Measurements from ENCODE around the gene KCNAB2.

KCNAB2 gene

GRCh38 chr1:6085666-6086065 lies 40.0 kb downstream of the KCNAB2 start:
- no peak for DNase-seq

- DNase-seq, result no peak
Observed at GRCh38 chr1:6086358-6086757, 40.7 kb downstream of the KCNAB2 start.

GRCh38 chr1:6086762-6087376 lies 41.2 kb downstream of the KCNAB2 start:
- no peak for DNase-seq

- DNase-seq, result no peak
Observed at GRCh38 chr1:6087377-6087772, 41.7 kb downstream of the KCNAB2 start.

GRCh38 chr1:6087958-6088357 lies 42.3 kb downstream of the KCNAB2 start:
- no peak for DNase-seq

GRCh38 chr1:6088956-6089355 lies 43.3 kb downstream of the KCNAB2 start:
- no peak for DNase-seq

- DNase-seq, result no peak
Observed at GRCh38 chr1:6090288-6090687, 44.6 kb downstream of the KCNAB2 start.

- no peak for DNase-seq
Observed at GRCh38 chr1:6090996-6091822, 45.5 kb downstream of the KCNAB2 start.

- no peak for DNase-seq
Observed at GRCh38 chr1:6091823-6092109, 46.1 kb downstream of the KCNAB2 start.

GRCh38 chr1:6092211-6092610 lies 46.5 kb downstream of the KCNAB2 start:
- no peak for DNase-seq

- no peak for DNase-seq
Observed at GRCh38 chr1:6093071-6093470, 47.4 kb downstream of the KCNAB2 start.

GRCh38 chr1:6093611-6094010 lies 47.9 kb downstream of the KCNAB2 start:
- DNase-seq, result no peak

- no peak for DNase-seq
Observed at GRCh38 chr1:6094246-6094645, 48.6 kb downstream of the KCNAB2 start.

- no peak for DNase-seq
Observed at GRCh38 chr1:6094801-6095505, 49.3 kb downstream of the KCNAB2 start.

- no peak for DNase-seq
Observed at GRCh38 chr1:6095511-6096242, 50.0 kb downstream of the KCNAB2 start.

- DNase-seq, result no peak
Observed at GRCh38 chr1:6096243-6097116, 50.8 kb downstream of the KCNAB2 start.

- DNase-seq, result no peak
Observed at GRCh38 chr1:6097117-6097595, 51.5 kb downstream of the KCNAB2 start.

- DNase-seq, result no peak
Observed at GRCh38 chr1:6097824-6098223, 52.1 kb downstream of the KCNAB2 start.

- DNase-seq, result no peak
Observed at GRCh38 chr1:6098303-6099215, 52.9 kb downstream of the KCNAB2 start.

GRCh38 chr1:6099297-6099696 lies 53.6 kb downstream of the KCNAB2 start:
- no peak for DNase-seq
